ENCODE data around the gene FBLN2.

FBLN2 gene

DNA sequence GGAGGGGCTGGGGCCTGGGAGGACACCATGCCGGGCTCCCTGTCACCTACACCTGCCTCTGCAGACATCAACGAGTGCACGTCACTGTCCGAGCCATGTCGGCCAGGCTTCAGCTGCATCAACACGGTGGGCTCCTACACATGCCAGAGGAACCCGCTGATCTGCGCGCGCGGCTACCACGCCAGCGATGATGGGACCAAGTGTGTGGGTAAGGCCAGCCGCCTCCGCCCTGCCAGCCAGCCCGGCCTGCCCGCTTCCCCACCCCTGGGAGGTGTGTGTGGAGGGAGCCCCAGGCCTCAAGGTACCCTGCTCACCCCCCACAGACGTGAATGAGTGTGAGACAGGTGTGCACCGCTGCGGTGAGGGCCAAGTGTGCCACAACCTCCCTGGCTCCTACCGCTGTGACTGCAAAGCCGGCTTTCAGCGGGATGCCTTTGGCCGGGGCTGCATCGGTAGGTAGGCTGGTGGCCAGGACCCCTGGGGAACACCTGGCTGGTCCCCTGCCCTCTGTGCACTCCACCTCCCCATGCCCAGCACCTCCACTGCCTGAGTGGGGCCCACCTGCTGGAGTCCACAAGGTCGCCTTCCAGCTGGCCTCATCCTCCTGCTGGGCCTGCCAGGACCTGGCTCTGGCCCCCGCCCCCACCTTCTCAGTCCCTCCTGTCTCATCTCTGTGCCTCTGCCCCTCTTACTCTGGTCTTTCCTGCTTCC is 80.1 kb downstream of the FBLN2 start:
- no peak for DNase-seq

DNA sequence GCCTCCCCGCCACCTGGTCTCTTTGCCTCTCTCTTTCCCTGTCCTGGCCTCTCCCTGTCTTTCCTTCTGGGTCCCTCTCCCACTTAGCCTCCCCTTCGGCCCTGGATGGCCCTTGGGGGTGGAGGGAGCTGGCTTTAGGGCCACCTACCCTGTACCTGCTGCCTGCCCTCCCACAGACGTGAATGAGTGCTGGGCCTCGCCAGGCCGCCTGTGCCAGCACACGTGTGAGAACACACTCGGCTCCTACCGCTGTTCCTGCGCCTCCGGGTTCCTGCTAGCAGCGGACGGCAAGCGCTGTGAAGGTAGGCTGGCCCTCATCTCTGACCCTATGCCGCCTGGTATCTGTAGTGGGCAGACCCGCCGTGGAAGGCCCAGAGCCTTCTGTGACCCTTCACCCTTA is 80.7 kb downstream of the FBLN2 start:
- no peak for DNase-seq

DNA sequence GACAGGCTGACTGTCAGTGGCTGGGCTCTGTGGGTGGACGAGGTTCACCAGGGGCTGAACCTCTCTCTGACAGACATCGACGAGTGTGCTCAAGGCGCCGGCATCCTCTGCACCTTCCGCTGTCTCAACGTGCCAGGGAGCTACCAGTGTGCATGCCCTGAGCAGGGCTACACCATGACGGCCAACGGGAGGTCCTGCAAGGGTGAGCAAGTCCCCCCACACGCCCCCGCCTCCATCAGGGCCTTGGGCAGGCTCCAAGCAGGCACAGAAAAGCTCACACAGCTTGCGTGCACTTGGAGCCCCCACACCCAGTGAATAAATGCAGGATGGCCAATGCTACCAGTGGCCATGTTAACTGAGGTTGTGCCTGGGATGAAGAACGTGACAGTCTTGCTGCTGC is 82.3 kb downstream of the FBLN2 start:
- DNase-seq: no peak

DNA sequence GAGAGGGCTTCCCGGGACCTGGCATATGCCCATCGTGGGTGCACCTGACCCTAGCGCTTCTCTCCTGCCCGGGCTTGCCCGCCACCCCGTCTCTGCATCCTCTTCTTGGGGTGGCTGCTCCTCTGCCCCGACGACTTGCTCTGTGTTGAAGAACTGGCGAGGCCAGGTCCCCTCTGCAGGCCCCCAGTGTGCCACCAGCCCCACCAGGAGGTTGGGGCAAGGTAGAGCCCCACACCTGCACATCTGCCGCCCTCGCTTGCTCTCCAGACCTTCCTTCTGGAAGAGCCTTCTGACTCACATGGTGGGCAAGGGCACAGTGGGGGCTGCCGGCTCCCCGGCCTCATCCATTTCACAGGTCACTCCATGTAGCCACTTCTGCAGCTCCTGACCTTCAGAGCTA is 84.3 kb downstream of the FBLN2 start:
- no peak for DNase-seq

DNA sequence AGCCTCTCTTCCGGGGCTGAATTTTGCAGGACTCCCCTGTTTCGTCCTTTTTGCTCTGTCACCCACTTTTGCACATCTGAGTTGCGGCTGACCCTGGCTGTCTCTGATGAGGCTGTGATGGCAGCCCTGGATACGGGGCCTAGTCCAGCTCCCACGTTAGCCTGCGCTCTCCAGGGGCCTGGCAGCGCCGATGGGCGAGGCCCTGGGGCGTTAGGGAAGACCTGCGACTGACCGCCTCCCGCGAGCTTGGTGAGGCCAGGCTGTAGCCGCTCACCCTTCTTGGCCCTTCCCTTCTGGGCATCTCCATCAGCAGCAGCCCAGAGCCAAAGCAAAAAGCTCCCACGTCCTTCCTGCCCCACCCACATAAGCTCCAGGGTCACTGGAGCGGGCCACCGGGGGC is 85.2 kb downstream of the FBLN2 start:
- no peak for DNase-seq

DNA sequence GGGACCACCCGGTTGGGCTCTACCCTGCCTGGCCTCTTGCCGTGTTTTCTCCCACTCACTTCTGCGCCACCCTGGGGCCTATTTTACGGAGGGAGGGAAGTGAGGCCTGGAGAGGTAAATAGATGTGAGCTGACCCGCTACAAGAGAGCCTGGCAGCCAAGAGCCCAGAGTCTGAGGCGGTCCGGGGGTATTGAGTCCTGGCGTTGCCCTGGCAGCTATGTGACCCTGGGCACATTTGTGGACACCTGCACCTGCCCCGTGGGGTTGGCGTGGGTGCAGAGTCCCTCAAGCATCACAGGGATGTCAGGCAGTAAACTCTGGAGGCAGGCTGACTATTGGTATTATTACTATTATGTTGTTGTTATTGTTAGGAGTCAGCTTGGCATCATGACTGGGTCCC is 85.7 kb downstream of the FBLN2 start:
- DNase-seq: no peak

DNA sequence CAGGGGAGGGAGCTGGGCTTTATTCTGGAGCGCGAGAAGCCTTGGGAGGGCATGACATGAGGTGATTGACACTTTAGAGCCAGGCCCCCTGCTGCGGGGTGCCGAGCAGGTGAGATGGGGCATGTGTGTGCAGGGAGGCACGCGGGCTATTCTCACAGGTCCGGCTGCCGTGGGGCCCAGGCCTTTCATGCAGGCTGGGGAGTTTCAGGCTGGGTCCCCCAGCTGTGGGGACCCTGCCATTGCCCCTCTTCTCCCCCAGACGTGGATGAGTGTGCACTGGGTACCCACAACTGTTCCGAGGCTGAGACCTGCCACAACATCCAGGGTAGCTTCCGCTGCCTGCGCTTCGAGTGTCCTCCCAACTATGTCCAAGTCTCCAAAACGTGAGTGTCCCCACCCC is 87.3 kb downstream of the FBLN2 start:
- DNase-seq: no peak

DNA sequence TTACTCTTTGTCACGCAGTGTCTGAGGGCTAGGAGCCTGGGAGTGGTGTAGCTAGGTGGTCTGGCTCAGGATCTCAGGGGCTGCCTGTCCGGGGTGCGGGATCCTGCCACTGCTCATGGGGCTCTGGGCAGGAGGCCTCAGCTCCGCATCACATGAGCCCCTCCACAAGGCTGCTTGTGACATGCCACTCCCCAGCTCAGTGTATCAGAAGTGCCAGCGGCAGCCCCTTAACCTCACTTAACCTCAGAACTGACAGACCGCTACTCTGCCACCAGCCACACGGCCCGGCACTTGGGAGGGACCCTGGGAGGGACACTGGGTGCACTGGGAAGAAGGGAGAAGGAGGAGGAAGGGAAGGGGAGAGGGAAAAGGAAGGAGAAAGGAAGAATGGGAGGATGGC is 87.9 kb downstream of the FBLN2 start:
- DNase-seq: no peak

DNA sequence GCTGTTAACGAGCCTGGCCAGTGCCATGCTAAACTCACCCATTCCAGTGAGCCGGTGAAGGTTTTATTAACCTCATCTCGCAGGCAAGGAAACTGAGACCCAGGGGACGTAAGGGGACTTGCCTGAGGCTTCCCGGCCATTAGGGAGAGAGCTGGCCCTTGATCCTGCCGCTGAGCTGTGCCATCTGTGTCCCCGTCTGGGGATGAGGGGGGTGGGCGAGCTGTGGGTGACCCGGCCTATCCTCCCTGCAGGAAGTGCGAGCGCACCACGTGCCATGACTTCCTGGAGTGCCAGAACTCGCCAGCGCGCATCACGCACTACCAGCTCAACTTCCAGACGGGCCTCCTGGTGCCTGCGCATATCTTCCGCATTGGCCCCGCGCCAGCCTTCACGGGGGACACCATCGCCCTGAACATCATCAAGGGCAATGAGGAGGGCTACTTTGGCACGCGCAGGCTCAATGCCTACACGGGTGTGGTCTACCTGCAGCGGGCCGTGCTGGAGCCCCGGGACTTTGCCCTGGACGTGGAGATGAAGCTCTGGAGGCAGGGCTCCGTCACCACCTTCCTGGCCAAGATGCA is 88.5 kb downstream of the FBLN2 start:
- no peak for DNase-seq

DNA sequence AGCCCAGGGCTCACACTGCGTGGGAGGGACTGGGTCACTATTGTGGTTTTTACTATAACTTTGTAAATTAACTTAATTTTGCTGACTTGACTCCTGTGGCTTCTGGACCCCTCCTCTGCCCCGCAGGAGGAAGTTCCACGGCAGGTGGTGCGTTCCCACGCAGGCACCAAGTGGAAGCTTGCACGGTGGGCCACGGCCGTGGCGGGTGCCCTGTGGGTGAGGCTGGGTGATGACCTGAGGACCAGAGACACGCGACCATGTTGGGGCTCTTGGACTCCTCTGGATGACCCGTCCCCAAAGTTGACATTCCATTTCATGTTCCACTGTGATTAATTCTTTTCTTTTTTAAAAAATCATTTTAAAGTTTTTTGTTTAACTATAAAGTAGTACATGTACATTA is 89.0 kb downstream of the FBLN2 start:
- DNase-seq: no peak

DNA sequence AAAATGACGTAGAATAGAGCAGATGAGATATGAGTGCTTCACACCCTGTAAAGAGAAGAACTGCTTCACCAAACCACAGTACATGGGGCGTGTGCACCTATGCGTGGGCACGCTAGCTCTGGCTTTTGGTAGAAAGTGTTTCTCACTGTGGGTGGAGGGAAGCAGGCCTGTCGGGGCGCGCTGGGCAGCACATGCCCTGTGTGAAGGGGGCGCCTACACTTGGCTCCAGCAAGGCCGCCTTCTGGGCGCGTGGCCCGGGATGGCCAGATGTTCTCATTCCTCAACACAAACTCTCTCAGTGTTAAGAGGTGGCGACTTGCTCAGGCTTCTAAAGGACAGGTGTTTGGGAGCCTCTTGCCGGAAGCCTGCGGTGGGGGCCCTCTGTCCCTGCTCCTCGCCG is 90.0 kb downstream of the FBLN2 start:
- no peak for DNase-seq

DNA sequence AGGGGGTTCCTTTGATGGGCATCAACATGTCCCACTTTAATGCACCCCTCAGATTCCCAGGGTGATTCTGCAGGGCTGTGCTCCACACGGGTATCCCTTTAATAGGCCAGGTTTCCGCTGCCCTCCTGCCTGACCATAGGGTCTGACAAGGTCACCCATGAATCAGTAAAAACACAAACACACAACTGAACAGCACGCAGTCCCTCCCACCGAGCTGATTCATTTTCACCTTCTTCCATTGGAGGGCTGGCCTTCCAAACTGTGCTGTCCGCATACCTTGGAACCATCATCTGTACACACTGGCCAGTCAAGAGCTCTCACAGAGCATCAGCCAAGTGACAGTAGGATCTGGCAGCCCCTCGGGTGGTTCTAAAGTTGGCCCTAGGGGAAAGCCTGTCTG is 93.7 kb downstream of the FBLN2 start:
- no peak for DNase-seq

DNA sequence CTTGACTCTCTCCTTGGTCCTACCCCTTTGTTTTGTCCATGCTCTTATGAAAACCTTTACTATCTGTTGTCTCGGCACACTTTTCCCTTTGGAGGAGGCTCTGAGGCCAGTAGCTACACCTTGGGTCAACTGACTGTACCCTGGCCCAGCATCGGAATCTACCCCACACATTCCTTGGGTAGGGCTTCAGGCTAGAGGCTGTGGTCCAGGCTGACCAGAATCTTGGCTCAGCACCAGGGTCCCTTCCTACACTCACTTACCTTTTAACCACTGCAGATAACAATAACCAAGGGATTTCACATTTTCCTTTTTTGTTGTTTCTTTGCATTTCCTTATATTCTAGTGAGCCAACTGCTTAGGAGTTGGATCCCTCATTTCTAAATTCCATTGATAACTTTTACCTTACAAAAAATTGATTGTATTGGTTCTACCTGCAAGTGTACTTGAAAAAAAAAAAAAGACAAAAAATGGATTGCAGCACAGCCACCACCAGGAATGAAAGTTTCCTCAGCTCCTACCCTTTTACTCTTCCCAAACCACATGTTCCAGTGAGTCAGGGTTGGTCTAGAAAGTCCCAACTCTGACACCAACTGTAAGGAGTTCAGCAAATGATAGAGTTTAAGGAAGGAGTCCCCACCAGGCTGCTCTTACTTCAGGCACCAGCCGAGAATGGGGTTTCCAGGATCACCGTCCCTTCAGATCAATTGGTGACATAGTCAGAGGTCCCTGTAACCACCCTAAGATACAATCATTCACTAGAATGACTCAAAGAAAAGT is 95.6 kb downstream of the FBLN2 start:
- DNase-seq: no peak

DNA sequence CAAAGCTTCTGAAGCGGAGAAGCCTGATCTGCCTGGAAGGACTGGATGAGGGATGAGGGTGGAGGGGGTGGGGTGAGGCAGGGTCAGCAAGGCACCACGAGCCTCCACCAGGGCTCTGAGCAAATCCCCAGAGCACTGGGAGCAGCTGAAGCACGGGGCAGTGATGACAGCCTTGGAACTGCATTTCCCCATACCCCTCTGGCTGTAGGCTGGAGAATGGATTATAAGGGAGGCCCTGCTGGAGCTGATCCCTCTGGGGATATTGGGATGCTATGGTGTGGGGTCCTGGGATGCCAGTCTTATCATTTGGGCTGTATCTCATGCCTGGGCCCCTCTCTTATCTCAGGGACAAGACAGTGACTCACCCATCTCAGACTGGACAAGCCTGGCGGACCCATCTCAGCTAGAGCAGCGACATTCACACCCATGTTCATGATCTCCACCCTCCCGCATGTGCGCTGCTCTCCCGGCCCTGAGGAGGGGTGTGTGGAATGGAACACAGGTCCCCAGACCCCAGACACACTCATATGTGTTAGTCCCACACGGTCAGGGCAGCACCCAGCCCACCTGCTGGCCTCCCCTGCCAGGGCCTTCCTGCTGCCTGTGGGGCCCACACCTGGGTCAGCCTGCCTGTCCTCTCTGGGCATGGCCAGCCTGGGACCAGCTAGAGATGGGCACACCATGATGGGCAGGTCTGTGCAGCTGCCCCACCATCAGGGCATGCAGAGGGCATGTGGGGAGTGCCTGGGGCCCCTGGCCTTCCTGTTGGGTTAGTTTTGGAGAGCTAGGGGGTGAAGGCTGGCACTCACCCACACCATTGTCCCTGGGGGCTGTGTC is 97.1 kb downstream of the FBLN2 start:
- DNase-seq: no peak

DNA sequence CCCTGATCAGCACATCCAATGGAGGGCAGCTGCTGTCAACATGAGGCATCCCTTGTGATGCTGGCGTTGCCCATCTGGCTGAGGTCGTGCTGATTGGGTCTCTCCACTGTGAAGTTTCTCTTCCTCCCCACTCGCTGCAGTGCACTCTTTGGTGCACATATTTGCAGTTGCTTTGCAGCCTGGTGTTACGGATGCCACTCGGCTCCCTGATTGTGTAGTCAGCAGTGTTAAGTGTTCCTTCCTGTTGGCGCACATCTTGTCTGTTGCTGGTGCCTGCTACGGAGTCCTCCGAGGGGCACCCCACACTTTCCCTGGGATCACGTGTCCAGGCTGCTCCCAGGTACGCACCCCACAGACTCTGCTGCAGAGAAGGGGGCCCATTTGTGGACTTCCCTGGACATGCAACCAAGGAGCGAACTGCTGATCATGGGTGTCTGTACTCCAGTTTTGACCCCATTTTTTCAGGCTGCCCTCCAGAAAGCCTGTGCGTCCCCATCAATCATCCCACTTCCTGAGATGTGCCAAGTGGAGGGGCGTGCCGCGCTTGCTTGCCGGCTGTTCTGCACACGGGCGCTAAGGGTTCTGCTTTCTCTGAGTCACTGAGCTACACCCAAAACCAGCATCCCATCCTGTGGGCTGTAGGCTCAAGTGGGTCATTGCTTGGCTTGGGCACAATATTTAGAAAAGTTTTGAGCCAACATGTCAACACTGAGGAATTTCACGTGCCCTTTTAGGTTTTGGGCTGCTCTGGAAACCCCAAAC is 98.6 kb downstream of the FBLN2 start:
- no peak for DNase-seq

DNA sequence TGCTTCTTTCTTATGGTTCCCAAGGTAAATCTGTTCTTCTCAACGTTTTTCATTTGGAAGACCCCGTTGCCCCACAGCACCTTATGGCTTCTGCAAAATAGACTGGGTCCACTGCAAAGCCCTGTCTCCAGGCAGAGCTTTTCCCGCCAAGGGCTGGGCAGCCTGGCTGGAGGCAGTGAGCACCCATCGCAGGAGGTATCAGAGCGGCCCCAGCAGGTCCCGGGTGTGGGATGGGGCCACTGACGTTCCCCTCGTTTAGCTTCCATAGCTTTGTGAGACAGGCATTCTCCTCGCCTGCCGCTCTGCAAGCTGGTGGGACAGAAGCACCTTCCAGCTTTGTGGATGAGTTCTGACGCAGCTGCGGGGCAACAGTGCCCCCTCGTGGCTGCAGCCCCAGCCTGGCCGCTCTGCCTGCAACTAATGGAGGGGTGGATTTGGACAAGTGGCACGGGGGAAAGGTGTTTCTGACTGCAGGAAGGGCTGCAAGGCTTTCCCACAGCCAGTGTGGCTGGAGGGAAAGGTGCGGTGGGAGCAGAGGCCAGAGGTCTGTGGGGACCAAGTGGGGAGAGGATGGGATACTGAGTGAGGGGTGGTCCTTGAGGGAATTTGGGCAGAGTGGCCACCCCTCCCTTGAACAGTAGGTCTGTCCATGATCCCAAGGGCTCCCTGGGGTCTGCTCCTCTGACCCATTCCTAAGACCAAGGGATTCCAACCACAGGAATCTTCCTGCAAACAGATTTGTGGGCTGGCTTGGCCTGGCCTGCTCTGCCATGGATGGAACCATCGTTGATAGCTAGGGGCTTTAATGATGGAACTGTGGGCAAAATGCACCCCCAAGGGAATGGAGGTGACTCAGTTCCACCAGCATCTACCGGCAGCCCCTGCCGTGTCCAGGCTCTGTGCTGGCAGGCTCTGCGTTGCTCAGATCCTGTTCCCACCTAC is 99.4 kb downstream of the FBLN2 start:
- DNase-seq: peak; percentile 99

DNA sequence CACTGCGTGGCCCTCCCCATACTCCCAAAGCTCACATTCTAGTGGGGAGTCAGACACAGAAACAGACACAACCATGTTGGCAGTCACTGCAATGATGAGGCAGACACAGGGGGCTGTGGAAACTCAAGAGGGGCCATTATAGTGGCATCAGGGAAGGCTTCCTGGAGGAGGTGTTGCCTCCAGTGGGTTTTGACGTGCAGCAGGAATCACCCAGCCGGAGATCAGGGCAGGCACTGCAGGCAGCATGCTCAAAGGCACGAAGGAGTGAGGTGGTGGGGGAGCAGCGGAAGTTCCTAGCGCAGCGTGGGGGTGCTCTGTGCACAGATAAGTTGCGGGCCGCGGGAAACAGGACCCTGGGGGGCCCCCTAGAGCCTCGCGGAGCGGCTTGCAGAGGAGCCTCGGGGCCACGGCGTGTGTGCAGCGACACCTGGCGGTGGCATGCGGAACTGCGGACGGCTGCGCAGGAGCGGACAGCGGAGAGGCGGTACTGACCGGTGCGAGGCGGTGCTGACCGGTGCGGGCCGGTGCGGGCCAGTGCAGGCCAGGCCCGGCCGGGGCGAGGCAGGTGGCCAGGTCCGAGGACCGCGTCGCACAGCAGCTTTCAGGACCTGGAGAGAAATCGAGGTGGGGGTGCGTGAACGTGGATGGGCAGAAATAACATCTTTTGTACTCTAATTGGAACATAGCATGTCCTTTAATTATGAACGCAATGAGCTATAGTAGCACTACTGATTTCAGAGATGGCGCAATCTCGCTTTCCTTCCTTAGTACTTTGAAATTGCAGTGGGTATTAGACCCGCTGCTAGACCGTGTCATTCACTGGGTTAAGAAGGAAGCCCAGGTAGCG is 101.5 kb downstream of the FBLN2 start:
- DNase-seq: peak; percentile 99

DNA sequence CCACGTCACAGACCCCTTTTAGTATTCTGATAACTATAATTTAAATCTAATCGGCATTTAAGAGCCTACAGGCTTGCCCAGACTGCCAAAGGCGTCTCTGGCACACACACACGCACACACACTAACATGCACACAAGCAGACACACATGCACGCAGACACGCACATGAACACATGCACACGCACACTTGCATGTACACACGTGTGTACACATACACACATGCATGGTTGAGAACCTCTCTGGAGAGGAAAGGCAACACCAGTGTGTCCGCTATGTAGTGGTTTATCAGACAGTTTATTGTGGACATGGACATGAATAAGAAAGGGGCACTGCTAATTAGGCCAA is 102.1 kb downstream of the FBLN2 start:
- DNase-seq: no peak

DNA sequence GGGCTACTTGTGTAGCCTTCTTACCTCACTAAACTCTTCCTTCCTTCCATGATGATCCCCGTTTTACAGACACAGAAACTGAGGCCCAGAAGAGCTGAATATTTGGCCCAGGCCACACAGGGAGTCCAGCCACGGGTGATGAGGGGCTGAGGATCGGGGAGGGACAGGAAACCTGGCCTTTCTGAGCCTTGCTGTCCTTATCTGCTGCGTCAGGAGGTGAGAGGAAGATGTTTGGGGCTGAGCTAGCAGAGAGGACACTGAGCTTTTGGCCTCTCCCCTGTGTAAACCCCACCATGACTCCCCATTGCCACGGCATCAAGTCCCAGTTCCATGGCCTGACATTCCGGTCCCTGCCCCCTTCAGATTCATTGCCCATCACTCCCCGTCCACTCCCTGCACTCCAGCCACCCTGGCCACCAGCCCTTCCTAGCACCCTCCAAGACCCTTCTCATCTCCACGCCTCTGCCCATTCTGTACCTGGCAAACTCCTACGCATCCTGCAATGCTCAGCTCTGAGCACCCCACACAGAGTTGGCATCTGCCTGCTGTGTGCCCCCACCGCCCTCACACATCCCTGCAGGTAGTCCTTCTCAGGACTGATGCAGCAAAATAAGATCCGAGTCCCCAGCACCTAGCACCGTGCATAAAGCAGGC is 103.0 kb downstream of the FBLN2 start:
- DNase-seq: no peak

DNA sequence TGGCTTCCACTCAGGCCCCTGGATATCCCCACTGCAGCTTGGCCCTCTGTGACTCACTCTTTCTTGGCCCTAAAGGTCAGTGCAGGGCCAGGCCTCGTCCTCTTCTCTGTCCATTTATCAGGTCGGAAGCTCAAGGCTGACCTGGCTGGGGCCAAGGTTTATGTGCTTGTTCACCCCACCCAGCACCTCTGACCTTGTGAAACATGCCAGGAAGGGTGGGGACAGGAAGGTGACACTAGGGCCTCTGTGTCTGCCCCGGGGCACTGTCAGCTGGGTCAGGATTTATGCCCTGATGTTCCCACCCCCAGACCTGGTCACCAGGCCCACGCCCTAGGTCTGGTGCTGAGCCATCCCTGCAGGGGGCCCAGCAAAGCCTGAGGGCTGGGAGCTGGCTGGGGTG is 103.8 kb downstream of the FBLN2 start:
- no peak for DNase-seq

Measured in 8988T (cell line).